ENCODE measurements around the gene HLA-DQA1. TPM values are rescaled to one million over a fixed set of nuclear protein-coding genes. Genes with fewer than 3 reads are reported as not detected.
"Not testable (repeated sequence)": the region's sequence is repeated elsewhere in the genome, so short reads cannot be mapped to it uniquely, and the experiment has no call there.

Gene HLA-DQA1
- total RNA-seq, result not detected in 2 replicates

- DNase-seq (ENCODE audit: low read depth in 2 of 2), result no peak
Observed at GRCh38 chr6:32637219-32637880, at the start of gene HLA-DQA1. HLA-DQA1 (plus strand) TSS chr6:32637406; CDS start chr6:32637459, 53 bp downstream.

- DNase-seq (ENCODE audit: low read depth in 2 of 2), result no peak
Observed at GRCh38 chr6:32588156-32588555, 49.0 kb upstream of the HLA-DQA1 start.

- peak in 1 of 2 donors; percentile 7 for DNase-seq (ENCODE audit: low read depth in 2 of 2)
Observed at GRCh38 chr6:32589596-32590449, 47.4 kb upstream of the HLA-DQA1 start, which contains the start of gene HLA-DRB1. HLA-DRB1 (minus strand) TSS chr6:32589848; CDS start chr6:32589742, 106 bp downstream.

GRCh38 chr6:32590713-32591112 lies 46.5 kb upstream of the HLA-DQA1 start:
- DNase-seq (ENCODE audit: low read depth in 2 of 2), result not testable (repeated sequence)

GRCh38 chr6:32597024-32597423 lies 40.2 kb upstream of the HLA-DQA1 start:
- DNase-seq (ENCODE audit: low read depth in 2 of 2), result no peak

- DNase-seq (ENCODE audit: low read depth in 2 of 2), result no peak
Observed at GRCh38 chr6:32602383-32602782, 34.8 kb upstream of the HLA-DQA1 start.

GRCh38 chr6:32603222-32603621 lies 34.0 kb upstream of the HLA-DQA1 start:
- no peak for DNase-seq (ENCODE audit: low read depth in 2 of 2)

GRCh38 chr6:32603888-32604287 lies 33.3 kb upstream of the HLA-DQA1 start:
- no peak for DNase-seq (ENCODE audit: low read depth in 2 of 2)

GRCh38 chr6:32604434-32604877 lies 32.8 kb upstream of the HLA-DQA1 start:
- peak in 1 of 2 donors; percentile 24 for DNase-seq (ENCODE audit: low read depth in 2 of 2)

- no peak for DNase-seq (ENCODE audit: low read depth in 2 of 2)
Observed at GRCh38 chr6:32607263-32607987, 29.8 kb upstream of the HLA-DQA1 start.

GRCh38 chr6:32607988-32608298 lies 29.3 kb upstream of the HLA-DQA1 start:
- DNase-seq (ENCODE audit: low read depth in 2 of 2), result no peak

GRCh38 chr6:32608362-32608761 lies 28.8 kb upstream of the HLA-DQA1 start:
- DNase-seq (ENCODE audit: low read depth in 2 of 2), result no peak

GRCh38 chr6:32609391-32609730 lies 27.8 kb upstream of the HLA-DQA1 start:
- no peak for DNase-seq (ENCODE audit: low read depth in 2 of 2)

- peak; percentile 47 to 91 for DNase-seq (ENCODE audit: low read depth in 2 of 2)
Observed at GRCh38 chr6:32609731-32610640, 27.2 kb upstream of the HLA-DQA1 start.

- no peak for DNase-seq (ENCODE audit: low read depth in 2 of 2)
Observed at GRCh38 chr6:32610682-32611296, 26.4 kb upstream of the HLA-DQA1 start.

GRCh38 chr6:32613475-32613874 lies 23.7 kb upstream of the HLA-DQA1 start:
- peak; percentile 5 to 21 for DNase-seq (ENCODE audit: low read depth in 2 of 2)

- DNase-seq (ENCODE audit: low read depth in 2 of 2), result no peak
Observed at GRCh38 chr6:32614366-32615081, 22.7 kb upstream of the HLA-DQA1 start.

- no peak for DNase-seq (ENCODE audit: low read depth in 2 of 2)
Observed at GRCh38 chr6:32615885-32616532, 21.2 kb upstream of the HLA-DQA1 start.

GRCh38 chr6:32617751-32618150 lies 19.5 kb upstream of the HLA-DQA1 start:
- no peak for DNase-seq (ENCODE audit: low read depth in 2 of 2)

Data from dermis microvascular lymphatic vessel endothelial cell (primary cell).